Stimulated activated CD8-positive, alpha-beta memory T cell treated with anti-CD3 and anti-CD28 coated beads, Interleukin-15, amount 100 ng/mL, for 24 hours (primary cell): ENCODE measurements around the gene OLA1.

Source experiments
- DNase-seq: peaks from one replicate; pipeline ENCODE4 v3.0.0-alpha.2; 2020; ENCODE audit warnings: low read depth

The OLA1 gene

GRCh38 chr2:174063492-174064092 lies 184.7 kb downstream of the OLA1 start:
- DNase-seq, result no peak

DNA sequence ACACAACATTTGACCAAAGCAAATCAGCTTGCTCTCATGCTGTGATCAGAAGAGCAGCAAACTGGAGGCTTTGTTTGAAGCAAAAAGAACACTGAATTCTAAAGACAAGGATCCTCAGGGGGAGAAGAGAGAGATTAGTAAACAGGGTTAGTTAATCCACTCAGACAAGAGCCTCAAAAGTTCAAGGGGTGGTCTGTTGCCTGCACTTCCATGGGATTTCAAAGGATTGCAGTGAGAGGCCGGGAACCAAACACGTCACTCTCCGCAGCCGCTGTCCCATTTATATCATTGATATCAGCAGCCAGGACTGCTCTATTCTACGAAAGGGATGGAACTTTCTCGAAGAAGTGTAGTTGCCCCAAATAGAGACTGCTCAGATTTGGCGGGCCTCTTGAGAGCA lies 185.4 kb downstream of the OLA1 start:
- DNase-seq, result no peak

- DNase-seq, result no peak
These were observed 188.5 kb downstream of the OLA1 start for GRCh38 chr2:174059884-174060244.

- no peak for DNase-seq
These were observed 189.0 kb downstream of the OLA1 start for GRCh38 chr2:174059178-174059883.

GRCh38 chr2:174058456-174058855 lies 189.9 kb downstream of the OLA1 start:
- DNase-seq, result no peak

- no peak for DNase-seq
These were observed 190.3 kb downstream of the OLA1 start for GRCh38 chr2:174058026-174058425.

GRCh38 chr2:174054926-174055325 lies 193.4 kb downstream of the OLA1 start:
- no peak for DNase-seq

GRCh38 chr2:174053355-174054151 lies 194.8 kb downstream of the OLA1 start:
- DNase-seq, result no peak

- DNase-seq, result no peak
These were observed 195.8 kb downstream of the OLA1 start for GRCh38 chr2:174052584-174052976.

DNA sequence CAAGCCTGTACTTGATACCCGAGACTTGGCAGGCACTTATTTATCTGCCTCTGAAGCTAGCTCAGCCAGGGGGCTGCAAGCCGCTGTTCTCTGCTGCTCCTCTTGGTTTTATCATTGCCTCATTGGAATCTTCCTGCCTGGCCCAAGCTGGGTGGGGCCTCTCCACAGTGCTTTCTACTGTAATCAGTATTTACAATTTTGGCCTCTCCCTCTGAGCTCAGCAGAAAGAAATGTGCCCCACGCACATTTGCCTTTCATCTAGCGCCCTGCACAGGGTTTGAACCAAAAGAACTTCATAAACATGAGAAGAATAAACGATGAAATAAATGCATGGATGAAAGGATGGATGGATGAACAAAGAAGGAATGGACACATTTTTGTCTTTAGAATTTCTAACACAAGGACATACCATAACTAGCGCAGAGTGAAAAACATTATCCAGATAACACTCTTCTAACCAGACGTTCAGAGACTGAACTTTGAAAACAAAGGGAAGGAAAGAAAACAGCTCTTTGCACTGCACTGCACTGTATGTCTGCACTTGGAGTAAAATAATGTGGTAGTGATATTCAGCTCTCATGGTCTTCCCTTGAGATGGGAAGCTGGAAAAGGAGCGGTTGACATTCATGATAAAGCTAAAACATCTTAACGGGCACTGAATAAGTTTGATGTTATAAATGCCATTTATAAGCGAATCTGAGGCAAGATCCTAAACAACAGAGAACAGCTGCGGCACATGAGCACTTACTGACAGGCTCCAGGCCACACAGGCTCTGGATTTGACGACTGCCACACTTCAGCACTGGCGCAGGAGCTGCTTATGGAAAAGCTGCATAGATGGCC lies 196.4 kb downstream of the OLA1 start:
- no peak for DNase-seq

- no peak for DNase-seq
These were observed 197.3 kb downstream of the OLA1 start for GRCh38 chr2:174051068-174051467.

DNA sequence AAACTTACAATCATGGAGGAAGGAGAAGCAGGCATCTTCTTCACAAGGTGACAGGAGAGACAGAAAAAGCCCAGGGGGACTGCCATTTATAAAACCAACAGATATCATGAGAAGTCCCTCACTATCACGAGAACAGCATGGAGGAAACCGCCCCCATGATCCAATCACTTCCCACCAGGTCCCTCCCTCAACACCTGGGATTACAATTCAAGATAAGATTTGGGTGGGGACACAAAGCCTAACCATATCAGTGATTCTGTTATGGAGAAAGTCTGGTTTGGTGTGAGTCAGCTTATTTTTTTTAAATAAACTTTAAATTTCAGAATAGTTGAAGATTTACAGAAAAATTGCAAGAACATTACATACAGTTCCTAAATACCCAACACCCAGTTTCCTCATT lies 198.4 kb downstream of the OLA1 start:
- no peak for DNase-seq

GRCh38 chr2:174048243-174048642 lies 200.1 kb downstream of the OLA1 start:
- no peak for DNase-seq

GRCh38 chr2:174047746-174048145 lies 200.6 kb downstream of the OLA1 start:
- no peak for DNase-seq

DNA sequence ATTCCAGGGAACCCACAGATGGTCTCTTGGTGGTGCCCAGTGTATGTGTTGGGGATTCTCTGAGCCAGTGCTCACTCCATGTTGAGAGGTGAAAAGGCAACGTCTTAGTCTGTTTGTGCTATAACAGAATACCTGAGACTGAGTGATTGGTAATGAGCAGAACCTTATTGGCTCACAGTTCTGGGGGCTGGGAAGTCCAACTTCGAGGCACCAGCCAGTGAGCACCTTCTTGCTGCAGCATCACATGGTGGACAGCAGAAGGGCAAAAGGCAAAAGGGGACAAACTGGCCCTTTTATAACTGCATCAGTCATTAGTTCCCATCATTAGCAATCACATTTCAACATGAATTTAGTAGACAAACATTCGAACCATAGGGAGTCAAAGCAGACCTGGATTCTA lies 202.2 kb downstream of the OLA1 start:
- no peak for DNase-seq

GRCh38 chr2:174044556-174044955 lies 203.8 kb downstream of the OLA1 start:
- no peak for DNase-seq

DNA sequence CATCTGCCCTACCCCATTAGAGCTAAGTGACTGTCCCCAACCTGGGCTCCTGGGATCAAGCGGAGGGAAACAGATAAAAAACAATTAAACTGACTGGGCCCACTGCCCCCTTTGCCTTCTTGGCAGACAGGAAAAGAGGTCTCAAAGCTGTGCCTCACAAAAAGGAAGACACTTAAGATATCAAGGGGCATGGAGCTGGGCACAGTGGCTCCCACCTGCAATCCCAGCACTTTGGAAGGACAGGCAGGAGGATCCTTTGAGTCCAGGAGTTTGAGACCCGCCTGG lies 208.0 kb downstream of the OLA1 start:
- DNase-seq, result no peak

GRCh38 chr2:174039551-174040416 lies 208.5 kb downstream of the OLA1 start:
- peak; percentile 57 for DNase-seq

GRCh38 chr2:174038462-174038861 lies 209.9 kb downstream of the OLA1 start:
- DNase-seq, result no peak

DNA sequence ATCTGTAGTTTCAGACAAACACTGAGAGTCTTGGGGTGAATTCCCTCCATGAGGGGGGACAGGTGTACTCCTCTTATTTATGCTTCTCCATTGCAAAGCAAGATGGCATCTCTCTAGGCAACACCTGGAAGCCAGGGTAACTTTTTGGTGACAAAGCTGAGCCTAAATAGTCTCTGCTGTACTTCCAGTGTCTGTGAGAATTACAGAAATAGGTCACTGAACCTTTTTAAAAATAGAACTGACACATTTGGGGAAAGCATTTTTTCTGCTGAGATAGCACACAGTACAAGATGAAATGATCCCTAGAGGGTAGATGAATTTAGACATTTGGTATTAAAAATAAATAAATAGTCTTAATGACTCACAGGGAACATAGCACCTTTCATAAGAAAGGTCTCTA lies 211.5 kb downstream of the OLA1 start:
- no peak for DNase-seq

DNA sequence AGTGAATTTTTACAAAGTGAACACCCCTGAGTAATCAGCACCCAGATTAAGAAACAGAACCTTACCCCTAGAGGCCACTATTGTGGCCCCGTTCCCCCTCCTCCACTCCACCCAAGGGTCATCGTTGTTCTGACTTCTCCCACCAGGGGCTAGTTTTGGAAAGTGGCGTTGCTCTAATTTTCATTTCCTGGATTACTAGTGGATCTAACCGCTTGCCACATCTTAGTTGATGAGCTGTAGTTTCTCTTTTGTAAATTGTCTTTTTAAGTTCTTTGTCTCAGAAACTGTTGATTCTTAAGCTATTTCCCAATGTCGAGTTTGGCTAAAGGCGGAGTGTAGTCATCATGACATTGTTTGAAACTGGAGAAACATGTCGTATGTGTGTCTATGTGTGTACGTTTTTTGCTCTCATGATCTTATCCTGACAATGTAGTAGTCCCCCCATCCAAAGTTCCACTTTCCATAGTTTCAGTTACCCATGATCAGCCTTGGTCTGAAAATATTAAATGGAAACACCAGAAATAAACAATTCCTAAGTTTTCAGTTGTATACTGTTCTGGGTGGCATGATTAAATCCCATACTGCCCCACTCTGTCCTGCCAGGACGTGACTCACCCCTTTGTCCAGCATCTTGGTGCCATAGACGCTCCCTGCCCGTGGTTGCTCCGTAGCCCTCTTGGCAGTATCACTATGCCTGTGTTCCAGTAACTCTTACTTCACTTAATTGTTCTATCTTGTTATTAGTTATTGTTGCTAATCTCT lies 212.2 kb downstream of the OLA1 start:
- no peak for DNase-seq
